HG03039 (cell line): ENCODE data around the gene GABRB2.
"Not testable (repeated sequence)": the region's sequence is repeated elsewhere in the genome, so short reads cannot be mapped to it uniquely, and the experiment has no call there.

Source experiments
- ATAC-seq: cut with Tn5 transposase; IDR thresholded peaks from one replicate; pipeline ENCODE4 v1.9.1; 2021; ENCODE audit warnings: mild to moderate bottlenecking, moderate library complexity; ENCODE audit not compliant: unreplicated experiment

The GABRB2 gene

GRCh38 chr5:161258438-161258837, 288.1 kb downstream of the GABRB2 start:
- no peak for ATAC-seq

- ATAC-seq, result no peak
Measured at GRCh38 chr5:161256957-161257356, 289.6 kb downstream of the GABRB2 start.

- ATAC-seq, result not testable (repeated sequence)
Measured at GRCh38 chr5:161252955-161253354, 293.6 kb downstream of the GABRB2 start.

- no peak for ATAC-seq
Measured at GRCh38 chr5:161246749-161247148, 299.8 kb downstream of the GABRB2 start.

- not testable (repeated sequence) for ATAC-seq
Measured at GRCh38 chr5:161245846-161246245, 300.7 kb downstream of the GABRB2 start.
